Stimulated activated CD8-positive, alpha-beta memory T cell treated with anti-CD3 and anti-CD28 coated beads, Interleukin-12 subunit alpha, Interleukin-12 subunit beta, amount 100 ng/mL, for 1 hour (primary cell): ENCODE results near the gene NPDC1.

ENCODE experiments used
- DNase-seq: peaks from one replicate; pipeline ENCODE4 v3.0.0-alpha.2; 2020; ENCODE audit warnings: low read depth

The NPDC1 gene, protein sequence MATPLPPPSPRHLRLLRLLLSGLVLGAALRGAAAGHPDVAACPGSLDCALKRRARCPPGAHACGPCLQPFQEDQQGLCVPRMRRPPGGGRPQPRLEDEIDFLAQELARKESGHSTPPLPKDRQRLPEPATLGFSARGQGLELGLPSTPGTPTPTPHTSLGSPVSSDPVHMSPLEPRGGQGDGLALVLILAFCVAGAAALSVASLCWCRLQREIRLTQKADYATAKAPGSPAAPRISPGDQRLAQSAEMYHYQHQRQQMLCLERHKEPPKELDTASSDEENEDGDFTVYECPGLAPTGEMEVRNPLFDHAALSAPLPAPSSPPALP

DNA sequence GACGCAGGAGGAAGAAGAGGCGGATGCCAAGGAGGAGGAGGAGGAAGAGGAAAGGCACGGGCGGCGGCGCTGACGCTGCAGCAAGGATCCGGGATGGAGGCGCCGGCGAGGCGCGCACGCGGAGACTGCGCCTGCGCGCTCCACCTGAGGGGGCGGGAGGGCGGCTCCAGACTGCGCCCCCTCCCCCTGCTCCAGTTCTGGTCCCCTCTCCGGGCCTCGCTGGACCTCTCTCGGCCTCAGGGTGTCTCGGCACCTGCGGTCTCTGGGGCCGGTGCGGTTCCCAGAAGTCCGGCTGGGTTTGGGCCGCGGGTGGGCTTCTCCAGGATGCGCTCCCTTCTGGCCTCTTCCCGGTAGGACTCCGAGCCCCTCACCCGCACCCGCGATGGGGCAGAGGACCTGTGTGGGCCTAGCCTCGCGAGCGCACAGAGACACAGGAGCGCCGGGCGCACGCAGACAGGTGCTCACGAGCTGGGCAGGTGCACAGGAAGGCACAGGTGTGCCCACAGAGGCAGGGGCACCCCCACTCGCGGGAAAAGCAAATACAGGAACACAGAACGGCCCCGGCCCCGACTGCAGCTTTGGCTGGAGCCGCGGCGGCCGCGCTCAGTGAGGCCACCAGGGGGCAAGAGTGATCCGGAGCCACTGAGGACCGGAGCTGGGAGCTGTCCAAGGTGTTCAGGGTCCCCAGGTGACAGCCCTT lies at the start of gene NPDC1:
Gene NPDC1 (minus strand): TSS at position 90 of the 700 bp plus-strand sequence. CDS start 188 bp downstream, outside the sequence.
- DNase-seq, result peak; percentile 61

DNA sequence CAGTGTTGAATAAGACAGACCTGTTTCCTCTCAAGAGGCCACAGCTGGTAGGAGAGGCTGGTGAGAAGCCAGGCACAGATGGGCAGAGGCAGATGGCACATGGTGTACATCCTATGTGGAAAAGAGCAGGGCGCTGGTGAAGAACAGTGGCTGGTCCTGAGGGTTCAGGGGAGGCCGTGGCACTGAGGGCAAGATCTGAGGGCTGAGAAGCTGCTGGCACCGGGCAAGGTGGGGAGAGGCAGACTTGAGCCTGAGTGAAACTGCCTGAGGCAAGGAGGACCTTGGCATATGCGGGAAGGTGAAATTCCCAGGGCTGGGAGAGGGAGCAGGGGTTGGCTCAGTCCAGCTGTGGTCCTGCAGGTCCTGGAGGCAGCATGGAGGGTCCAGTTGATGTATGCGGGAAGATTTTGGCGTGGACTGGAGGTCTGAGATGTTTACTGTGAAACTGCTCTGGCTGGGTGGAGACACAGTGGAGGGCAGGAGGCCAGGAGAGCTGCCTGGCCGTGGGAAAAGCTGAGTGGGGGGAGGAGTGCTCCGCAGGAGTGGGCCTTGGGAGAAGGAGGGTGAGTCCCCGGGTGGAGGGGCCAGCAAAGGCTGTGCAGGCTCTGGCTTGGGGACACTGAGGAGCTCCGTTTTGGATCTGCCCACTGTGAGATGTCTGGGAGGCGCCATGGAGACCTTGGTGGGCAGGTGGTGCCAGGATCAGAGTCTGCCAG lies 43.4 kb upstream of the NPDC1 start:
- DNase-seq, result no peak

DNA sequence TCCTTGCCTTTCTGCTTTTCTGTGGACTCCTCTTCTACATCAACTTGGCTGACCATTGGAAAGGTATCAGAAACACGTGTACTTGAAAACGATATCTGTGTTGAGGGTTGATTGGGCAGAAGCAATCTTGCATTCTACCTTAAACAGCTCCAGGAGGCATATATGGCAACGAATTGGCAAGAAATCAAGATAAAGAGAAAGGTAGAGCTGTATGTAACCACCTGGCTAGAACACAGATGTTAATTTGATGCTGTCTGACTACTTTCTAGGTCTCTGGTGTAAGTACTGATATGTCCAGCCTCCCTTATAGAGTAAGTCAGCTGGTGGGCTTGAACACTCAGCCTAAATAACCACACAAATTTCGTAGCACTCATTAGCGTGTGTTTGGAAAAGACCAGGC lies 42.1 kb upstream of the NPDC1 start:
- no peak for DNase-seq

DNA sequence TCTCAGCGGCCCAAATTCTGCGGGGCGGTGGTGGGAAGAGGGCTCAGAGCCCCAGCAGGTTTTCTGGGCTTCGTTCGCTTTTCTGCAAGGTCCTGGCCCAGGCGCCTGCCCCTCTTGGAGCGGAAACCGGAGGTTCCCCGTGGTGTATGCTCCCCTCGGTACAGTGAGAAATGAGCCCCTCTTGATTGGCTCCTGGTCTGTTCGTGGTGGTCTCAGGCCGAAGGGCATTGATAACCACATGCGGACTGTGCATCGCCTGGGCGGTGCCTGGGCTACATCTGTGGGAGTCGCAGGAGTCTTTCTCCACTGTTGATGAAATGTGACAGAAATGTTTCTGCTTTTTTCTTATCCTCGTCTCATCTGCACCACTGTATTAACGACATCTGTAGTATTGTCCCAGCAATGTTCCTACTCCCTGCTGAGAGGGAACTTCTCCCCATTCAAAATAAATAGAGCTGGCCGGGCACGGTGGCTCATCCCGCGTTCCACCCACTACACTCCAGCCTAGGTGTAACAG lies 41.5 kb upstream of the NPDC1 start:
- no peak for DNase-seq

DNA sequence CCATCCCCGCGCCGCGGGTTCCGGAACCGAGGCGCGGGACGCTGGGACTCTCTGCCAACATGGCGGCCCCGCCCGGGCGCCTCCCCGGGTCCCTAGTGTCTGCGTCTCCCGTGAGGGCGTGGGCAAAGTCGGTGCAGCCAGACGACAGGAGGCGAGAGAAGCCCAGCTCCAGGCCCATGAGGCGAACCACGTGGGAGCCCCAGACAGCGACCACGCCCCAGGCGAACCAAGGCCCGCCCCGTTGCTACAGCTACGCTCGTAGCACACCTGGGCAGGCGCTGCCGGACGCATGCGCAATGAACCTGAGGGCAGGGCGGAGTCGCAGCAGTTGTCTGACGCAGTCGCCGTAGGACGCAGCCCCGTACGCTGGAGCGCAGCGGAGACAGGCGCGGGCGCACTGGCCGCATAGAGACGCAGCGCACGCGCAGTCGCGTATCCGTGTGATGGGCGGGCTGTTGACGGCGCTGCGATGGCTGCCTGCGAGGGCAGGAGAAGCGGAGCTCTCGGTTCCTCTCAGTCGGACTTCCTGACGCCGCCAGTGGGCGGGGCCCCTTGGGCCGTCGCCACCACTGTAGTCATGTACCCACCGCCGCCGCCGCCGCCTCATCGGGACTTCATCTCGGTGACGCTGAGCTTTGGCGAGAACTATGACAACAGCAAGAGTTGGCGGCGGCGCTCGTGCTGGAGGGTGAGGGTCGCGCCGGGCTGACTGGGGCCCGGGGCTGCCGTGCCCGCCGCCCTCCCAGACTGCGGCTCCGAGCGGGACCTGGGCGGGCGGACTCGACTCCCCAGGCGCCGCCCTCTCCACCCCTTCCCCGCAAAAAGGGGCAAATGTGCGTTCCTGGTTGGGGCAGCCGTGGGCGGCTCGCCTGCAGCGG lies 40.8 kb upstream of the NPDC1 start, which contains the start of gene MAN1B1:
Gene MAN1B1 (plus strand): TSS at position 455 of the 878 bp plus-strand sequence. CDS start 15 bp downstream, at position 470.
- DNase-seq, result peak; percentile 98

DNA sequence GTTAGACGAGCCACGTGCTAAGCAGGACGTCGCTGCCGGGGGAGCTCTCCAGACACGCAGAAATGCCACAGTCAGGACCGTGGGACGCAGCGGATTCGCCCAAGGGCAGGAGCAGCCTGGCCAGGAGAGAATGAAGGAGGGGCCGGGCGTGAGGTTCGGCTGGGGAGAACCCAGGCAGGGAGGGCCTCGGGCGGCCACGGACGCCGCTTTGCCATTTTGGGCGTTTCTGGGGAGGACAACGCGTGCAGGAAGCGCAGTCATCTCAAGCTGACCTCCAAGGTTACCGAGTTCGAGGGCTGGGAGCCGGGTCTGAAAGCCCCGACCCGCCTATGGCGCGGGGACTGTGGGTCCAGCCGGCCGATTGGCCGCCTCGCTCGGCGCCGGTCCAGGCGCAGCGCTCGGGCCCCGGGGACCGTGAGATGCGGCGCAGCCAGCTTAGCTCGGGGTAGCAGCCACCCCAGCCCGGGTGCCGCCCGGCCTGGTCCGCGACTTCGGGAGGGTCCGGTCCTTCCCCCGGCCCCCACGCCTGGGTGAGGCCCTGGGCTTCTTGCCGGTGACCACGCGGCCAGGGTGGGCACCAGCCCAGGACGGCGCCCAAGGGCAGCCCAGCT lies 40.0 kb upstream of the NPDC1 start:
- no peak for DNase-seq

DNA sequence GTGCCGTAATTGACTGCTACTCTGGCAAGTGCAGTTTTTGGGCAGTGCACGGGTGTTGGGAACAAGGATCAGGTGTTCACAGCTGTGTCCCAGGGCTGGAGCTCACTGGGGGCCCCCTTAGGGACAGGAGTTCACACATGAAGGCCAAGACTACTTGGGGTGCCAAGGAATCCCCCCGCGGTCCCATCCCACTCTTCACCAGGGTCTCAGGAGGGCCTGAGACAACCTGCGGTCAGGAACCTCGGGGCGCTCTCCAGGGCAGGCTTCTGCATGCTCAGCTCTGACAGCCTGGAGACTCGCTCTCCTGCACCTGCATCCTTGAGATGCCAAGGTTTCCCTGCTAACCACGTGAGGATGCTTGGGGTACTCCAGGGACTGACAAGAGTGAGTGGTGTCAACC lies 38.5 kb upstream of the NPDC1 start:
- DNase-seq, result no peak

DNA sequence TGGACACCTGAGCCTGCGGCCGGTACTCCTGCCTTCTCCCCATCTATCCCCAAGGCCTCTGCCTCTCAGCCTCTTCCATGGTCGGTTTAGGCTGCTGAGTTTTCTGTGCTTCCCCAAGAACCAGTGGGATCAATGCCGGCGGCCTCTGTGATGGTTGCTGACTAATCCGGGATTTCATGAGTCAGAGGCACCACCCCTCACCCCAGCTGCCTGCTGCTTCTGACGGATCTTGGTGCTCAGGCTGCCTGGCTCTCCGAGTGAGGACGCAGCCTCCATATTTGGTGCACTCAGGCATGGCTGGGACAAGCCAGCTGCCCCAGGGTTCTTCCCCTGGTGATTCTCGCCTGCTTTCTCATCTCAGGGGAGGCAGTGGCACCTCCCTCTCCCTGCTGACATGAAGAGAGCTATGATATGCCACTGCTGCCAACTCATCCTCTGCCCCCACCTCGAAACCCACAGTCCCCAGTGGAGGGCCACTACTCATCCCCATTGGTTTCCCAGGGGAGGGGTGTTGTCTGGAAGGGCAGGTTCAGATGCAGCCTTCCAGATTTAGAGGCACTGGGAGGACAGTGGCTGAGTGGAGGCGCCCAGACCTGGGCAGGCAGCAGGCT lies 37.5 kb upstream of the NPDC1 start:
- no peak for DNase-seq

DNA sequence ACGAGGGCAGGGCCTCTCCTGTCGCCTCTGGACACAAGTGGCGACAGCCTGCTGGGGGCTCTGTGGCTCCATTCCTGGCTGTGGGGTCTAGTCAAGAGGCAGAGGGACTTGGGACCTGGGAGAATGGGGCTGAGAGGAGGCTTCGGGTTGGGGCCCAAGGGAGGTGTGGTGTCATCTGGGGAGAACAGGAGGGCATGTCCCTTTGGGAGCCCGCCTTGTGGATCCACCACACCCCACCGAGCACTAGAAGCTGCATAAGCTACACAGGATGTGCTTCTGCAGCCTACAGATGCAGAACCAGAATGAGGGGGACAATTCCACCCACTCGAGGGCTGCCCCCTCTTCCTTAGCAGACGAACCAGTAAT lies 36.9 kb upstream of the NPDC1 start:
- DNase-seq, result no peak

DNA sequence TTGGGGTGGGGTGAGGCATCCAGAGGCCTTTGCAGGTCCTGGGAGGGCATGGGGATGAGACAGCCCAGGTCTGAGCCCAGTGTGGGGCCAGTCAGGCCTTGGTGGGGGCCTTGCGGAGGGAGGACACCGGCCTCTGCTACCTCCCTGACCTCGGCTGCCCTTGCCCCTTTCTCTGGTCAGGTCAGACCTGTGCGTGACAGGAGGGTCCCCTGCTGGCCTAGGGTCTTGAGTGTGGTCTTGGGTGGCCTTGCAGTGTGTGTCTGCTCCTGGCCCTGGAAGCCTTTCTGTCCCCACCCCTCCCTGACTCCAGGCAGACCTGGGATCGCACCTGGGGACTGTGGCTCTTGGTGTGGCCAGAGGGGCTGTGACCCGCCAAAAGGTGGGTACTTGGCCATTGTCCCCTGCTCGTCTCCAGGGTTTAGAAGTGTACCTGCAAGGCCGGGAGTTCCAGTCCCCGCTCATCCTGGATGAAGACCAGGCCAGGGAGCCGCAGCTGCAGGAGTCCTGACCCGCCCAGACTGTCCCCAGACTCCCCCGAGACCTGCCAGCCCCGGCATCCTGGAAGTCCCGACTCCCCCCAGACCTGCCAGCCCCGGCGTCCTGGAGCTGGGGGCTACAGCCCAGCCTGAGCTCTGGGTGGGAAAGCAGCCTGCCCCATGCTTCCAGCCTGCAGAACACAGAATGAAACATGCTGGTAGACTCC lies 36.4 kb upstream of the NPDC1 start:
- DNase-seq, result no peak

DNA sequence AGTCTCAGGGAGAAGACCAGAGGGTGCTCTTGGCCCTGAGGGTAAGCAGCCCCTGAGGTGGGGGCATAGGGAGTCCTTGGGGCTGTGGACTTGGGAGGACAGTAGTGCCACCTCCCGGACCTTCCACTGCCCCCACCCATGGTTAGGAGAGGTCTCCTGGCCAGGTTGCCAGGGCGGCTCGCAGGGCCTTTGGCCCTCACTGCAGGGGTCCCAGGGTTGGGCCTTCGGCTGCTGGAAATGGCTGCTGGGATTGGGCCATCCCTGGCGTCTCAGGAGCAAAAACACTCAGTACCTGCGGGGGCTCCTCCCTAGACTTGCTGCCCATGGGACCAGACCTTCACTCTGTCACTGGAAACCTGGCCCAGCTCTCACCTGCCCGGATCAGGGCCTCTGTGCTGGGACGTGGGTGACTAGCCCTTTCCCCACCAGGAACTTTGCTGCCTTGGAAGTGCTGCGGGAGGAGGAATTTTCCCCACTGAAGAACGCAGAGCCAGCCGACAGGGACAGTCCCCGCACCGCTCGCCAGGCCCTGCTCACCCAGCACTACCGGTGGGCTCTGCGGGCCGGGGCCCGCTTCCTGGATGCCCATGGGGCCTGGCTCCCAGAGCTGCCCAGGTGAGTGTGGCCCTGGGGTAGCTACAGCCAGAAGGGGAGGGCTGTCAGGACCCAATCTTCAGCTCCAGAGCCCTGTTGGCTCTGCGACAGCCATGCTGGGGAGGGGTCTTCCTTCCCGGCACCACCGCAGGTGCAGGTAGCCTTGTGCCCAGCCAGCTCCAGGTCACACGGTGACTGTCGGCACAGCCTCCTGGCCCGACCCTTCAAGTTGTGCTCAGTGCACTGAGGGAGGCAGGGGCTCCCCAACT lies 34.5 kb upstream of the NPDC1 start:
- DNase-seq, result no peak

DNA sequence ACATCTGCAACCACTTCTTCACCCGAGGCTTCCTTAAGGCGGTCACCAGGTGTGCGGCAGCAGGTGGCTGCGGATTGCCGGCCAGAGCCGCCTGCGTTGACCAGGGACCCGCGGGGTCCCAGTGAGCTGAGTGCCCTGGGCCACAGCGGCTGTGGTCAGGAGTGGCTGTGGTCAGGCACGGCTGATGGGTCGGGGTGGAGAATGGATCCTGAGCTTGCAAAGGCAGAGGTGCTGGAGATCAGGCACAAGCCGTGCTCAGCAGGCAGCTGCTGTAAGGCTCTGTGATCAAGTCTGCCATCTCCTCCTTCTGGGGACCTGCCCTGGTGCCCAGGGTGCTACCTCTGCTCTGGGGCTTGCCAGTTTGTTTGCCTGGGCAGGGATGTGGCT lies 33.4 kb upstream of the NPDC1 start:
- DNase-seq, result no peak

DNA sequence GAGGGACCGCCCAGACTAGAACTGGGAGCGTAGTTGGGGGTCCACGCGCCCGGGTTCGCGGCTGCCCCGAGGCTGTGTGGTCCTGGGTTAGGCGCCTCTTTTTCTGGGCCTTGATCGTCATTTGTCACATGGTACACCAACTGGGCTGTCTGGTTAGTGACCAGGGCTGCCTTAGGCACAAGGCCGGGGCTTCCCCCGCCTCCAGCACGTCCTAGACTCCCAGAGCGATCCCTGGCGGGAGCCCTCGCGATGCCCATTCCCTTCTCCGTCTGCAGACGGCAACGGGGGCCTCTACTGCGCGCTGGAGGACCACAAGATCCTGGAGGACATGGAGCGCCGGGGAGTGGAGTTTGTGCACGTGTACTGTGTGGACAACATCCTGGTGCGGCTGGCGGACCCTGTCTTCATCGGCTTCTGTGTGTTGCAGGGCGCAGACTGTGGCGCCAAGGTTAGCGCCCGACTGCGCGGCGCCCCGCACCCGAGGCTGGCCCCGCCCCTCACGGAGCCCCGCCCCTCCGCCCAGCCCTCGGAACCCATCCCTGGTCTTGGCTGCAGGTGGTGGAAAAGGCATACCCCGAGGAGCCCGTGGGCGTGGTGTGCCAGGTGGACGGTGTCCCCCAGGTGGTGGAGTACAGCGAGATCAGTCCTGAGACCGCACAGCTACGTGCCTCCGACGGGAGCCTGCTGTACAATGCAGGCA lies 32.9 kb upstream of the NPDC1 start:
- DNase-seq, result no peak

DNA sequence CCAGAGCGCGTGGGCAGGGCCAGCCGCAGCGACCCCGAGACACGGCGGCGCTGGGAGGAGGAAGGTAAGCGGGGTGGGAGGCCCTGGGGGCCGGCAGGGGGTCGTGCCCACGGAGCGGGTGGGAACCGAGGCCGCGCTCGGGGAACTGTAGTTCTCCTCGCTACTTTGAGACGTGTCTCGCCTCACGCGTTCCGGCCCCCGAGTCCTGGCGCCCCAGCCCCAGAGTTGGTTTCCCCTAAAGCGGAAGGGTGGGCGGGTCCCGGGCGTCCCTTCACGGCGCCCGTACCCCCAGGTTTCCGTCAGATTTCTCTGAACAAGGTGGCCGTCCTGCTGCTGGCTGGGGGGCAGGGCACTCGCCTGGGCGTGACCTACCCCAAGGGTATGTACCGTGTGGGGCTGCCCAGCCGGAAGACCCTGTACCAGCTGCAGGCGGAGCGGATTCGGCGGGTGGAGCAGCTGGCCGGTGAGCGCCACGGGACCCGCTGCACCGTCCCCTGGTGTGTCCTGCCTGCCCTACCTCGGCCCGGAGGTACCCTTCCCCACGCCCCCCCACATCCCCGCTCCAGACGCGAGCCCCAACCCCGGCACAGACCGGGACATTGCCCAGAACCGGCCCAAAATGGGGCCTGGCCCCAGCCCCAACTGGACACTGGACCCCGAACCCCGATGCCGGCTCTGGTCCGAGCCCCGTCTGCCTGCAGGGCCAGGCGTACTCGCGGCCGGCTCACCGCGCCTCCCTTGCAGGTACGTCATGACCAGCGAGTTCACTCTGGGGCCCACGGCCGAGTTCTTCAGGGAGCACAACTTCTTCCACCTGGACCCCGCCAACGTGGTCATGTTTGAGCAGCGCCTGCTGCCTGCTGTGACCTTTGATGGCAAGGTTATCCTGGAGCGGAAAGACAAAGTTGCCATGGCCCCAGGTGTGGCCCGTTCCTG lies 32.0 kb upstream of the NPDC1 start:
- no peak for DNase-seq

DNA sequence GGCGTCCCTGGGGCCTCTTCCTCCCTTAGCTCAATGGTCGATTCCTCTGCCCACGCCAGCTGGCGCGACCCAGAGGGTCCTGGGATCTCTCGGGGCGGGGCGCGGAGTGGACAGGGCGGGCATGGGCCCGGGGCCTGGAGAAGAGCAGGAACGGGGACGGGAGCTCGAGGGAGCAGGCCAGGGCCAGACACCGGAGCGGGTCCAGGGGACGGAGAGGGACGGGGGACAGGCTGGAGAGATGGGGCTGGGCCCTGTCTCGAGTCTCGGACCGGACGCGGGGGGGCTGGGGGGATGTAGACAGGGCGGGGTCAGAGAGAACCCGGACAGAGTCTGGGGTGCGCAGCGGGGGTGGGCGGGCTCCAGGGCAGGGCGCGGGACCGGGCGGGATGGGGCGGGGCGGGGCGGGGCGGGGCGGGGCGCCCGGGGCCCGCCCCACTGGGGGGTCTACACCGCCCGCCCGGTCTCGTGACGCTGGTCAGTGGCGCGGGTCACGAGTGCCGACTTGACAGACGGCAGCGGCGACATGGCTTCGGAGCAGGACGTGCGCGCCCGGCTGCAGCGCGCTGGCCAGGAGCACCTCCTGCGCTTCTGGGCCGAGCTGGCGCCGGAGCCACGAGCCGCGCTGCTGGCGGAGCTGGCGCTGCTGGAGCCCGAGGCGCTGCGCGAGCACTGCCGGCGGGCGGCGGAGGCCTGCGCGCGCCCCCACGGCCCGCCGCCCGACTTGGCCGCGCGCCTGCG lies 31.2 kb upstream of the NPDC1 start, which contains the start of gene UAP1L1:
Gene UAP1L1 (plus strand): TSS at position 508 of the 738 bp plus-strand sequence. CDS start 16 bp downstream, at position 524.
- no peak for DNase-seq

DNA sequence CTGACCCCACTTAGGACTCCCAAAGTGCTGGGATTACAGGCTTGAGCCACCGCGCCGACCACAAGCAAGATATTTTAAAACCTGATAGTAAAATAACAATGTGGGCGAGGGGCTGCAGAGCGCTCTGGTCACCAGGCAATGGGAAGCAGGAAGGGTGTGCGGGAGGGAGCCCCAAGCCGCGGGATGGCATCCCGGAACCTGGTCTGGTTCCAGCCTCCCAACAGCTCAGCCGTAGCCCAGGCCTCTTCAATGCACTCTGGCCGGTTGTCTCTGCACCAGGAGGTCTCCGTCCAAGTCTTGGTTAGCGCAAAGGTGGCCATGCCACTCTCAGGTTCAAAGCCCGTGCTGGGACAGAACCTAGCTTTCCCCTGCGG lies 30.6 kb upstream of the NPDC1 start:
- no peak for DNase-seq
